ENCODE data around the gene SPCS2.

DNA sequence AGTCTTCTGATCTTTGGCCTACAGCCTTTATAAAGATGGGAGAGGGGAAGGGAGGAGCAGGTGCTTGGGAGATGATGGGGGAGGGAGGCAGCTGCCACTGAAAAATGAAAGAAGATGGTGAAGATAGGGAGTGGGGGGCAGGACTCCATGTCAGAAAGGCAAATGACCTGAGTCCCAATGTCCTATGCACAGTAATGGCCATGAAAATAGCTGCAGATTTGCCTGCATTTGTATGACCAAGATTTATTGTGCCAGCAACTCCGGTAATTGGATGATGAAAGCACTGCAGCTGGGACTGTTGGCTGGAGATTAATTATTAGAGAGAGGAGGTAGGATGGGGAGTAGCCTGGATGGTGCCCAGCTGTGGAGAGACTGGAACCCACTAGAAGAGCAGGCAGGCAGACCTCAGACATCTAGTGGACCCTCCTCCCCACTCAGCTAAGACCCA is 75.7 kb downstream of the SPCS2 start:
- TF ChIP-seq CTCF (IDR thresholded peaks at IDR 0.05) (no peak), ZFX (IDR thresholded peaks at IDR 0.05; ENCODE audit: borderline replicate concordance) (no peak)
